ENCODE results near the gene DMWD.

DNA sequence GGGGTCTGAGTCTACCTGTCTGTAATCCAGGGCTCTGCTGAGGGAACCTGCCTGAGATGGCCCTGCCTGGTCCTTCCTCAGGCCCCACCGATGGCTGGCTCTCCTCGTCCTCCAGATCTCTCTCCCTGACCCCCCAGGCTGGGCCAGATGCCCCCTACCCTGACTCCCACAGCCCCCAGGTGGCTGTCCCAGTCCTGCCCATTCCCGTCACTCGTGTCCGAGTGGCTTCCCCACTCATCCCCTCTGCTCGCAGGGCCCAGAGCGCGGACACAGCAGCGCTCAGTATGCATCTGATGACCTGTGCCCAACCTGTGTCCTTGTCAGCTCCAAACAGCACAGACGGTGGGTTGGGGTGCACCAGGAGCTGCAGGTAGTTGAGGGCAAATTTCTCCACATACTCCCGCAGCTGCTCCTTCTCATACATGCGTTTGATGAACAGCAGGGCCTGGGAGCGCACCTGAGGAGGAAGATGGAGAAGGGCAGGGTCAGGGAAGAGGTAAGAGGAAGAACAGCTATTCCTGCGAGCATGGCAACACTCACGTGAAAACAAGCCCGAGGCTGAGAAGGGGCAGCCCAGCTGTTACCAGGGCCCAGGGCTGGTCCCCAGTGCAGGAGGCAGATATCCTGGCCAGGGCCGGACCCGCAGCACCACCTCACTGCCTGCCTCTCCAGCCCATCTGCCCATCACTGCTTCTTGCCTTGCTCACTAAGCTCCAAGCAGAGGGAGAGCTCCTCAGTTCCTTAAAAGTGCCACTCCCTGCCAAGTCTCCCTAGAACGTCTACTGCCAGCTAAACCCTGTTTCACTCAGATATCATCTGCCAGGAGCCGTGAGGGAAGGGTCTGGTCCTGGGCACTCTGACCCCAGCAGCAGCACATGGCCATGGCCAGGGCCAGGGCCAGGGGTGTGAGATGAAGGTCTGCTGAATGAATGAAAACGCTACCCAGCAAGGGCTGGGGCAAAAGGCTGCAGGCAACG lies 33.6 kb upstream of the DMWD start:
- TF ChIP-seq, protein P1, sequence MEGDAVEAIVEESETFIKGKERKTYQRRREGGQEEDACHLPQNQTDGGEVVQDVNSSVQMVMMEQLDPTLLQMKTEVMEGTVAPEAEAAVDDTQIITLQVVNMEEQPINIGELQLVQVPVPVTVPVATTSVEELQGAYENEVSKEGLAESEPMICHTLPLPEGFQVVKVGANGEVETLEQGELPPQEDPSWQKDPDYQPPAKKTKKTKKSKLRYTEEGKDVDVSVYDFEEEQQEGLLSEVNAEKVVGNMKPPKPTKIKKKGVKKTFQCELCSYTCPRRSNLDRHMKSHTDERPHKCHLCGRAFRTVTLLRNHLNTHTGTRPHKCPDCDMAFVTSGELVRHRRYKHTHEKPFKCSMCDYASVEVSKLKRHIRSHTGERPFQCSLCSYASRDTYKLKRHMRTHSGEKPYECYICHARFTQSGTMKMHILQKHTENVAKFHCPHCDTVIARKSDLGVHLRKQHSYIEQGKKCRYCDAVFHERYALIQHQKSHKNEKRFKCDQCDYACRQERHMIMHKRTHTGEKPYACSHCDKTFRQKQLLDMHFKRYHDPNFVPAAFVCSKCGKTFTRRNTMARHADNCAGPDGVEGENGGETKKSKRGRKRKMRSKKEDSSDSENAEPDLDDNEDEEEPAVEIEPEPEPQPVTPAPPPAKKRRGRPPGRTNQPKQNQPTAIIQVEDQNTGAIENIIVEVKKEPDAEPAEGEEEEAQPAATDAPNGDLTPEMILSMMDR (conservative IDR thresholded peaks at IDR 0.05; ENCODE audit: low read depth, low read length), result no peak
- no peak for TF ChIP-seq EZH2 (IDR thresholded peaks at IDR 0.05; ENCODE audit: low read length, unreplicated experiment)
